ENCODE data around the gene C1orf226. TPM values are rescaled to one million over a fixed set of nuclear protein-coding genes. Genes with fewer than 3 reads are reported as not detected.

C1orf226 gene
- total and polyA plus RNA-seq, 11 donors: 1.6 to 10.8 (median 5.9) TPM

GRCh38 chr1:162390396-162391185, 9.1 kb downstream of the C1orf226 start:
- Histone ChIP-seq H3K36me3 (no peaks in the 10 kb centered on the region), H3K27ac (no peak overlapping the region), H3K27me3 (peaks cover 0 to 21% (median 0%) of the 10 kb centered on the region in 9 donors), H3K4me1 (peaks cover 0 to 4% (median 0%) of the 10 kb centered on the region in 12 donors), H3K4me3 (no peak overlapping the region), H3K9me3 (no peaks in the 10 kb centered on the region)
- DNase-seq (no peak), ATAC-seq (no peak)
- intact Hi-C loops (cut with DNase I): loop anchor here in 4 of 10 donors (2.0 to 5.0 kb wide), 4 partner anchors 113 to 336 kb away; no protein-coding TSS in a partner anchor
- TF ChIP-seq CTCF (IDR thresholded peaks at IDR 0.05) (no peak), POLR2A (IDR thresholded peaks at IDR 0.05) (no peak)
- WGBS, 4 donors: 75 to 80% (median 78%) methylated on average over 15 of the region's 15 CpGs

GRCh38 chr1:162391790-162392563, 10.4 kb downstream of the C1orf226 start:
- 31 to 58% (median 43%) methylated on average over 4 of the region's 4 CpGs for WGBS, 4 donors
- TF ChIP-seq POLR2A (IDR thresholded peaks at IDR 0.05) (no peak), CTCF (IDR thresholded peaks at IDR 0.05) (peak; percentile 67 to 87 (median 78))
- Histone ChIP-seq H3K36me3 (no peaks in the 10 kb centered on the region), H3K27me3 (peaks cover 0 to 21% (median 0%) of the 10 kb centered on the region in 9 donors), H3K4me1 (peaks cover 0 to 4% (median 0%) of the 10 kb centered on the region in 12 donors), H3K27ac (no peak overlapping the region), H3K4me3 (no peak overlapping the region), H3K9me3 (no peaks in the 10 kb centered on the region)
- peak in 1 of 4 donors; percentile 60 for ATAC-seq
- DNase-seq: no peak
- intact Hi-C loops (cut with DNase I): loop anchor here in 8 of 10 donors (1.0 to 5.0 kb wide), 6 partner anchors 115 to 337 kb away; no protein-coding TSS in a partner anchor

GRCh38 chr1:162396201-162396906, 14.8 kb downstream of the C1orf226 start:
- intact Hi-C loops (cut with DNase I): no loop called here
- no peak overlapping the region for H3K27ac ChIP-seq
- peaks cover 0 to 34% (median 0%) of the 10 kb centered on the region in 9 donors for H3K27me3 ChIP-seq
- ATAC-seq: no peak
- no peaks in the 10 kb centered on the region for H3K9me3 ChIP-seq
- H3K36me3 ChIP-seq: no peaks in the 10 kb centered on the region
- DNase-seq: no peak
- no peak overlapping the region for H3K4me3 ChIP-seq
- TF ChIP-seq POLR2A (IDR thresholded peaks at IDR 0.05): no peak
- no peak for TF ChIP-seq CTCF (IDR thresholded peaks at IDR 0.05)
- WGBS, 4 donors: 82 to 92% (median 84%) methylated on average over 3 of the region's 3 CpGs
- H3K4me1 ChIP-seq: no peaks in the 10 kb centered on the region

Measured in heart left ventricle (tissue), 16 donors.